Mesodermal cell (in vitro differentiated cells): ENCODE results near the gene PLEKHG3.

Experiments
- H3K27ac ChIP-seq: 2 replicates; pipeline ENCODE4 v1.7.0; 2013; ENCODE audit warnings: mild to moderate bottlenecking, low read depth, low read length, moderate library complexity; ENCODE audit not compliant: severe bottlenecking
- H3K36me3 ChIP-seq: 2 replicates; pipeline ENCODE4 v1.7.1; 2013; ENCODE audit warnings: mild to moderate bottlenecking, low read length, moderate library complexity; ENCODE audit not compliant: control insufficient read depth, insufficient read depth
- H3K4me1 ChIP-seq: one replicate; pipeline ENCODE4 v1.7.1; 2013; ENCODE audit warnings: mild to moderate bottlenecking, low read length; ENCODE audit not compliant: insufficient read depth, control insufficient read depth, poor library complexity, severe bottlenecking
- H3K4me3 ChIP-seq: 2 replicates; pipeline ENCODE4 v1.7.0; 2013; ENCODE audit warnings: low read length, control low read depth, mild to moderate bottlenecking; ENCODE audit not compliant: insufficient read depth, poor library complexity, severe bottlenecking; ENCODE audit errors: extremely low read depth
- H3K9me3 ChIP-seq: 2 replicates; pipeline ENCODE4 v1.7.1; 2013; ENCODE audit warnings: mild to moderate bottlenecking, low read length, moderate library complexity; ENCODE audit not compliant: control insufficient read depth
- WGBS, 2 experiments: methylation state at CpG; one replicate each; pipeline ENCODE4 v1.1.5; 2013; ENCODE audit warnings: missing lambda C conversion rate in 2 of 2; ENCODE audit not compliant: insufficient coverage in 2 of 2; 5-methylcytosine and 5-hydroxymethylcytosine counted together

The PLEKHG3 gene

DNA sequence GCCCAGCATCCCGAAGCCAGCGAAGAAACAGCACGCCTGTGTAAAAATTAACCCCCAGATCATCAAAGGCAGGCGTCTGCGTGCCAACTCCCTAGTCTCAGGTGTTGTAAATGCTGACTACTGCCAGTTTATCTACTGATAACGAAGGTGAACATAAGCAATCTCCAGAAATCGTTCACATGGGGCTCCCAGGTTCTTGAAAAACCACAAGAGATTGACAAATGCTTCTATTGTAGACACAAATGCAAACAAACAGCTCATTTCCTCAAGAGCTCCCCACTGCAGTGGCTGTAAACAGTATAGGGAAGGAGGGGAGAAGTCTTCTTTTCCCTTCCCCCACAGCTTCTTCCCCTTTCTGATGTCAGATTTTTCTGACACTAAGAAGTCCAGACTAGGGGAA, 5.3 kb upstream of the PLEKHG3 start:
- 41 to 54% methylated on average over 5 to 7 of the region's 7 CpGs for WGBS, 2 experiments
- Histone ChIP-seq H3K27ac (peak overlapping the region; percentile 63), H3K9me3 (no peaks in the 10 kb centered on the region), H3K36me3 (no peaks in the 10 kb centered on the region), H3K4me3 (no peak overlapping the region), H3K4me1 (peaks cover 32% of the 10 kb centered on the region)

DNA sequence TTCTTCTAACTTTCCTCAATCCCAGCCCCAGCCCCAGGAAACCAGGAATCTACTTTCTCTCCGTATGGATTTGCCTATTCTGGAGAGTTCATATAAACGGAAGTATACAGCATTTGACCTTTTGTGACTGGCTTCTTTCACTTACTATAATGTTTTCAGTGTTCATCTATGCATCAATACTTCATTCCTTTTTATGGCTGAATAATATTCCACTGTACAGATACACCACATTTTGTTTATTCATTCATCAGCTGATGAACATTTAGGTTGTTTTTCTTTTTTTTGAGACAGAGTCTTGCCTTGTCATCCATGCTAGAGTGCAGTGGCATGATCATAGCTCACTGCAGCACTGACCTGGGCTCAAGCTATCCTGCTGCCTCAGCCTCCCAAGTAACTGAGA, 3.9 kb upstream of the PLEKHG3 start:
- Histone ChIP-seq H3K9me3 (no peaks in the 10 kb centered on the region), H3K4me1 (peaks cover 26% of the 10 kb centered on the region), H3K4me3 (no peak overlapping the region), H3K27ac (no peak overlapping the region), H3K36me3 (no peaks in the 10 kb centered on the region)
- WGBS, 2 experiments = 85 to 100% methylated on average over 1 to 2 of the region's 2 CpGs

DNA sequence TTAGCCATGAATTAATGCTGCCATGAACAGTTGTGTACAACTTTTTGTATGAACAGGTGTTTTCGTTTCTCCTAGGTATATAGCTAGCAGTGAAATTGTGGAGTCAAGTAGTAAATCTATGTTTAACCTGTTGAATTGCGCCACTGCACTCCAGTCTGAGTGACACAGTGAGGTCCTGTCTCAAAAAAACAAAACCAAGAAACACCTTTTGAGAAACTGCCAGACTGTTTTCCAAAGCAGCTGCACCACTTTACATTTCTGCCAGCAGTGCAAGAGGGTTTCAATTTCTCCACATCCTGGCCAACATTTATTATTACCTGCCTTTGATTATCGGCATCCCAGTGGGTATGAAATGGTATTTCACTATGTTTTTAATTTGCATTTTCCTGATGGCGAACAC, 3.3 kb upstream of the PLEKHG3 start:
- Histone ChIP-seq H3K4me1 (peaks cover 26% of the 10 kb centered on the region), H3K36me3 (no peaks in the 10 kb centered on the region), H3K9me3 (no peaks in the 10 kb centered on the region), H3K27ac (no peak overlapping the region), H3K4me3 (no peak overlapping the region)
- WGBS, 2 experiments = 88 to 100% methylated on average over 1 to 4 of the region's 4 CpGs

GRCh38 chr14:64701660-64702059, 2.6 kb upstream of the PLEKHG3 start:
- no peak overlapping the region for H3K27ac ChIP-seq
- H3K4me1 ChIP-seq = peaks cover 31% of the 10 kb centered on the region
- H3K9me3 ChIP-seq = no peaks in the 10 kb centered on the region
- WGBS, 2 experiments = no CpG with 5 or more reads among the region's 1 CpG
- no peaks in the 10 kb centered on the region for H3K36me3 ChIP-seq
- no peak overlapping the region for H3K4me3 ChIP-seq

GRCh38 chr14:64702493-64703394, 1.5 kb upstream of the PLEKHG3 start:
- peaks cover 42% of the 10 kb centered on the region for H3K4me1 ChIP-seq
- 7 to 8% methylated on average over 22 to 24 of the region's 25 CpGs for WGBS, 2 experiments
- no peaks in the 10 kb centered on the region for H3K36me3 ChIP-seq
- H3K4me3 ChIP-seq = peak overlapping the region; percentile 95
- H3K9me3 ChIP-seq = no peaks in the 10 kb centered on the region
- peak overlapping the region; percentile 96 for H3K27ac ChIP-seq

- Histone ChIP-seq H3K27ac (peak overlapping the region; percentile 96), H3K36me3 (no peaks in the 10 kb centered on the region), H3K9me3 (no peaks in the 10 kb centered on the region), H3K4me1 (peaks cover 47% of the 10 kb centered on the region), H3K4me3 (peak overlapping the region; percentile 95)
- 0 to 1% methylated on average over 16 to 26 of the region's 26 CpGs for WGBS, 2 experiments
These were observed 655 bp upstream of the PLEKHG3 start for GRCh38 chr14:64703395-64704142.

DNA sequence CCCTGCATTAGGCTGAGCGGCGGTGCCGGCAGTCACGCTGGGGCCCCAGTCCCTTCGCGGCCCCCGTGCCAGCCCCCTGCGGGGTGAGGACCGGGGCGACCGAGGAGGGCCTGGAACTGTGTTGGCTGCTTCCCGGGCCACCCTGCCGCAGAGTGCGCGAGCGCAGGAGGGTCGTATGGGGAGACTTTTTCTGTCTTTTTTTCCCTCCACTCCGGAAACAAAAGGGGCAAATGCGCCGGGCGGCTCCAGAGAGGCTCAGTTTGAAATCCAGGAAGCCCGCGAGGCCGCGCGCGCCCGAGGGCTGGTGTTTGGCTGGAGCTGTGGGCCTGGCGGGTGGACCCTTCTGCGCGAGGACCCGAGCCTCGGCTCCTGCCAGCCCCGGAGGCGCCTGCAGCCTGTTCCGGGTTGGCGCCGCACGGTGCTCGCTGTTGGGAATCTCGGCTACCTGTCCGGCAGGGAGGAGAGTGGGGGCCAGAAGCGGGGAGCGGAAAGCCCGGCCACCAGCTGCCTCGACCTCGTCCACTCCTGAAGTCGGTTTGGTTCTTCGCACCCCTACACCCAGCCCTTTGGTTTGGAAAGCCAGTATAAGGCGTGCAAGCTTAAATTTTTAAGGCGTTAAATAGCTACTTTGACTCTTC, 638 bp downstream of the PLEKHG3 start:
- Histone ChIP-seq H3K4me3 (peak overlapping the region; percentile 95), H3K9me3 (no peaks in the 10 kb centered on the region), H3K36me3 (peaks cover 2% of the 10 kb centered on the region), H3K4me1 (peaks cover 50% of the 10 kb centered on the region), H3K27ac (peak overlapping the region; percentile 96)
- WGBS, 2 experiments = 0 to 1% methylated on average over 33 to 40 of the region's 51 CpGs

DNA sequence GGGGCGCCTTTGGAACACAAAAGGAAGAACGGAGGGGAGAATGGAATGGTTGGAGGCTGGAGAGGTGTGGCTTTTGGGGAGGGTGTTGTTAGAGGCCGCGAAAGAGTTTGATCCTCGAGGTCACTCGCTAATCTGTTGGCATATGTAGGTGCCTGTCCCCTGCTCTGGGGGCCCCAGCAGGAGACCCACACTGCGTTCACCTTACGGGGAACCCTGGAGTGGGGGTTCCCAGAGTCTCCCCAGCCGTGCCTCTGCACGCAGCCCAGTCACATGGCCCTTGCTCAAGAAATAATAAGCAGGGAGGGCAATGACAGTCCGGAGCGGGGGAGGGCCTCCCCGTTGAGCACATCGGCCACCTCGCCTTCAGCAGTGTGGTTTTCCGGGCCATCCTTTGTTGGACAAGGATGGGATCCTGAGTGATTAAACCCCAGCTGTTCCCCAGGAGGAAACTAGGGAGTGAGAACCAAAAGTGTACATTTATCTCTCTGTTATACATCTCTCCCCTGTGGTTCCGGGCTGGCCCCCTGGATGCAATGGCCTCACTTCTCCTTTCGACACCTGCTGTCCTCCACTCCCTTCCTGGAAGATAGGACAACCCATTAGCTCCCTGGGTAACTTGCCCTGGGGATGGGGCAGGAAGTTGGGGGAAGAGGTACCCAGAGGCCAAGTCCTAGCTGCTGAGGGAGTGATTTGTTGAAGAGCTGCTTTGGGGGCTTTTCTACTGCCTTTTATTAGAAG, 1.3 kb downstream of the PLEKHG3 start:
- Histone ChIP-seq H3K36me3 (peaks cover 9% of the 10 kb centered on the region), H3K9me3 (no peaks in the 10 kb centered on the region), H3K4me1 (peaks cover 50% of the 10 kb centered on the region), H3K27ac (peak overlapping the region; percentile 91), H3K4me3 (peak overlapping the region; percentile 95)
- 2 to 5% methylated on average over 7 to 14 of the region's 18 CpGs for WGBS, 2 experiments

DNA sequence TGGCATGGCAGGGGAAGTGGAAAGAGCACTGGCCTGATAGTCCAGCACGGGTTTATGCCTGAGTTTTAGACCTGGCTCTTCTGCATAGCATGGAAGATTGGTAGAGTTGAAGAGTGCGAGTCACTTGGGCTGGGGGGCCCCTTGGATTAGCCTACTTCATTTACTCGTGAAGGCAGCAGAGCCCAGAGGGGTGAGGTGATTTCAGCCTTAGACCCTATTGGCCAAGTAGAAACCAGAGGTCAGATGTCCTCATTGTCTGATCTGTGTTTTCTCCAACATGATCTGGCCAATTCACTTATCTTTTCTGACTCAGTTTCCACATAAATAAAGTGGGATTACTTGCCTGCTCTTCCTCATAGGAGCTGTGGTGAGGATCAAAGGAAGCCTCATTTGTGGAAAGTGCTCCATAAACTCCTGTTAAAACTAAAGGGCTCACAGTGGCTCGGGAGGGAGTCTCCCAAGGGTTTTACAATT, 1.9 kb downstream of the PLEKHG3 start:
- peaks cover 50% of the 10 kb centered on the region for H3K4me1 ChIP-seq
- H3K4me3 ChIP-seq = peak overlapping the region; percentile 95
- peaks cover 4% of the 10 kb centered on the region for H3K9me3 ChIP-seq
- 22 to 23% methylated on average over 4 of the region's 4 CpGs for WGBS, 2 experiments
- H3K27ac ChIP-seq = peak overlapping the region; percentile 91
- peaks cover 15% of the 10 kb centered on the region for H3K36me3 ChIP-seq

DNA sequence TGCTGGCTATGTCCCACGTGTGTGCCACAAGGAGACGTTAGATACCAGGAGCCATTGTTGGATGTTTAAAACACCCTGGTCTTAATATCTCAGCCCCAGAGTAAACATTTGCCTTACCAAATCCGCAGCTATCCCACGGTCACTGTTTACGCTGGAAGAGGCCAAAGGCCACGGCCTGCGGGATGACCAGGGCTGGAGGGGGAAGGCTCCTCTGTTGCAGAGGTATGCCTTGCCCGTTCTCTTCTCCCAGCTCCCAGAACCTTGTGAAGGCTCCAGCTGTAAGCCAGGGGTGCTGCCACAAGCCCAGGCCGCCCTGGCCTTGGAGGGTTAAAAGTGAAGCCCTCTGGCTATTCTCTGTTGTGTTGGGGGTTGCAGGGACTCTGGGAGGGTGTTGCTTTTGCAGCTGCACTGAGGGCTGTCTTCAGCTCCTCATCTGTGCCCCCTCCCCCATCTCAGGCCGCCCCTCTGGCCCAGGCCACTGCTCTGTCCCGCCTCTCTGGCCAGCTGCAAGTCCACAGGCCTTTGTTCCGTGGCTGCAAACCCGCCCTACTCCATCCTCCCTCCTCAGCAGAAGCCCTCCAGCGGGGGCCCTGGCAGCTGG, 2.5 kb downstream of the PLEKHG3 start:
- H3K36me3 ChIP-seq = peaks cover 18% of the 10 kb centered on the region
- 14 to 20% methylated on average over 9 to 11 of the region's 14 CpGs for WGBS, 2 experiments
- peak overlapping the region; percentile 95 for H3K4me3 ChIP-seq
- peaks cover 46% of the 10 kb centered on the region for H3K4me1 ChIP-seq
- H3K27ac ChIP-seq = peak overlapping the region; percentile 91
- peaks cover 7% of the 10 kb centered on the region for H3K9me3 ChIP-seq
